ENCODE data around the gene CHRND. TPM values are rescaled to one million over a fixed set of nuclear protein-coding genes. Genes with fewer than 3 reads are reported as not detected.
"Not testable (repeated sequence)": the region's sequence is repeated elsewhere in the genome, so short reads cannot be mapped to it uniquely, and the experiment has no call there.

CHRND gene
- total RNA-seq, 4 donors from 2014 or later, result not detected

DNA sequence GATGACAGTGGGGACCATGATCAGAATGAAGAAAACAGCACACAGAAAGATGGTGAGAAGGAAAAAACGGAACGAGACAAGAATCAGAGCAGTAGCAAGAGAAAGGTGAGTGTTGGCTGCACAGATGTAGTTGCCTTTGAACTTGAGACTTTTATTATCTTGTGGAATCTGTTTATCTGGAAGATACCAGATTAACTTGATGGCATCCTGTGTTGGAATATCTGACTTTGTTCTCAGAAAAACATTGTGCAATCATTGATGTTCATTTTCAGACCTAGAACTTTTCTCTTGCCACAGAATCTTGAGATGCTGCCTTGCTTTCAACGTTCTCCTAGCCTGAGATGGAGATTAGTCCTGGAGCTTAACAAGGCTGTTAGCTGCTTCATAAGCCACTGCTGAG is 30.5 kb downstream of the CHRND start:
- Histone ChIP-seq H3K4me3 (no peak overlapping the region), H3K9me3 (no peaks in the 10 kb centered on the region), H3K36me3 (peaks cover 0 to 61% (median 0%) of the 10 kb centered on the region in 3 donors), H3K27me3 (no peaks in the 10 kb centered on the region), H3K27ac (no peak overlapping the region), H3K4me1 (peaks cover 0 to 28% (median 2%) of the 10 kb centered on the region in 4 donors)
- no peak for TF ChIP-seq POLR2A (IDR thresholded peaks at IDR 0.05)
- no peak for DNase-seq

DNA sequence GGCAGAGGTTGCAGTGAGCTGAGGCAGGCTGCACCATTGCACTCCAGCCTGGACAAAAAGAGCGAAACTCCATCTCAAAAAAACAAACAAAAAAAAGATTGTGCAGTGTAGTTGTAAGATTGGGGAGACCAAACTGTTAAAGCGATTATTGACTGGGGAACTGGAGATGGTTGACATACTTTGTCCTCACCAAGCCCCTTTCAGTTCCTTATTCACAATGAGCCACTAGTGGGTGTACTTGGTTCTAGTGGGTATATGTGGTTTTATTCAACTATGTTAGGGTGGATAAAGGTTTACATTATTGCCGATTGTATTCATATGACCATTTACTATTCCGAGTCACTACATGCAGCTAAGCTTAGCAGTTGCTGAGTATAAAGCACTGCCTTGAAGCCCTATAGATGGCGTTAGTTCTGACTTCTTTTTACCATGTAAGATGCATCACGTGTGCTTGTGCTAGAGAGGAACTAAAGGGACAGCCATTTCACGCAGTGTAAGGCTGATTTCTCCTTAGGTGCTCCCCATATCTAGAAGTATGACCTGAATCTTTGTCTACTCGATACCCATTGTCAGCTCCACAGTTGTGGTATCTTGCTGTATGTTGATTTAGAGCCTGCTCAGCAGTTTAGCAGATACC is 36.7 kb downstream of the CHRND start:
- Histone ChIP-seq H3K9me3 (no peaks in the 10 kb centered on the region), H3K27me3 (no peaks in the 10 kb centered on the region), H3K36me3 (peaks cover 0 to 92% (median 4%) of the 10 kb centered on the region in 3 donors), H3K4me3 (no peak overlapping the region), H3K27ac (no peak overlapping the region), H3K4me1 (no peaks in the 10 kb centered on the region)
- TF ChIP-seq POLR2A (IDR thresholded peaks at IDR 0.05), result no peak
- TF ChIP-seq, protein P1, sequence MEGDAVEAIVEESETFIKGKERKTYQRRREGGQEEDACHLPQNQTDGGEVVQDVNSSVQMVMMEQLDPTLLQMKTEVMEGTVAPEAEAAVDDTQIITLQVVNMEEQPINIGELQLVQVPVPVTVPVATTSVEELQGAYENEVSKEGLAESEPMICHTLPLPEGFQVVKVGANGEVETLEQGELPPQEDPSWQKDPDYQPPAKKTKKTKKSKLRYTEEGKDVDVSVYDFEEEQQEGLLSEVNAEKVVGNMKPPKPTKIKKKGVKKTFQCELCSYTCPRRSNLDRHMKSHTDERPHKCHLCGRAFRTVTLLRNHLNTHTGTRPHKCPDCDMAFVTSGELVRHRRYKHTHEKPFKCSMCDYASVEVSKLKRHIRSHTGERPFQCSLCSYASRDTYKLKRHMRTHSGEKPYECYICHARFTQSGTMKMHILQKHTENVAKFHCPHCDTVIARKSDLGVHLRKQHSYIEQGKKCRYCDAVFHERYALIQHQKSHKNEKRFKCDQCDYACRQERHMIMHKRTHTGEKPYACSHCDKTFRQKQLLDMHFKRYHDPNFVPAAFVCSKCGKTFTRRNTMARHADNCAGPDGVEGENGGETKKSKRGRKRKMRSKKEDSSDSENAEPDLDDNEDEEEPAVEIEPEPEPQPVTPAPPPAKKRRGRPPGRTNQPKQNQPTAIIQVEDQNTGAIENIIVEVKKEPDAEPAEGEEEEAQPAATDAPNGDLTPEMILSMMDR (IDR thresholded peaks at IDR 0.05), result no peak
- no peak for DNase-seq

- Histone ChIP-seq H3K4me1 (no peaks in the 10 kb centered on the region), H3K9me3 (no peaks in the 10 kb centered on the region), H3K36me3 (peaks cover 0 to 93% (median 4%) of the 10 kb centered on the region in 3 donors), H3K4me3 (no peak overlapping the region), H3K27me3 (no peaks in the 10 kb centered on the region), H3K27ac (no peak overlapping the region)
- no peak for DNase-seq
- no peak for TF ChIP-seq POLR2A (IDR thresholded peaks at IDR 0.05)
- TF ChIP-seq, protein P1 (IDR thresholded peaks at IDR 0.05), result no peak
Measured at GRCh38 chr2:232563580-232563979, 37.6 kb downstream of the CHRND start.

DNA sequence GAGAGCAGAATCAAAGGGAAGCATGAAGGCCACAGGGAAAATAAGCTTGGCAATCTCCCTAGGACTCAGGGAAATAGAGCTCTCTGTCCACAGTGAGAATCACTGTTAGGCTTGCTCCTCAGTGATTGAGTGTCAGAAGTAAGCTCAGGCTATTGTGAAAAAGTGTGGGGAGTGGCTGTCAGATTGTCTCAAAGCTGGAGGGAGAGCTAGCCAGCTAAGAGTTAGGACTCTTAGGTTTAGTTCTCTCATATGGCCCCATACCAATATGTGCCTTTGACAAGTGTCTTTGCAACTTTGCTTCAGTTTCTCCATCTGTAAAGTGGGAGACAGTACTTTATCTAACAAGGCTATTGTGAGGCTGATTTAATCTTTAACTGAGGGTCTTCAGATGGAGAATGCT is 41.8 kb downstream of the CHRND start:
- no peak for DNase-seq
- no peaks in the 10 kb centered on the region for H3K4me1 ChIP-seq
- no peaks in the 10 kb centered on the region for H3K27me3 ChIP-seq
- no peaks in the 10 kb centered on the region for H3K9me3 ChIP-seq
- H3K4me3 ChIP-seq, result no peak overlapping the region
- TF ChIP-seq, protein P1 (IDR thresholded peaks at IDR 0.05), result no peak
- no peak for TF ChIP-seq POLR2A (IDR thresholded peaks at IDR 0.05)
- H3K36me3 ChIP-seq, result peaks cover 0 to 88% (median 4%) of the 10 kb centered on the region in 3 donors
- H3K27ac ChIP-seq, result no peak overlapping the region

GRCh38 chr2:232568161-232568560 is 42.2 kb downstream of the CHRND start:
- Histone ChIP-seq H3K9me3 (no peaks in the 10 kb centered on the region), H3K36me3 (peaks cover 0 to 84% (median 4%) of the 10 kb centered on the region in 3 donors), H3K4me1 (no peaks in the 10 kb centered on the region), H3K27me3 (no peaks in the 10 kb centered on the region), H3K27ac (no peak overlapping the region), H3K4me3 (no peak overlapping the region)
- no peak for DNase-seq
- TF ChIP-seq POLR2A (IDR thresholded peaks at IDR 0.05), result no peak
- TF ChIP-seq, protein P1 (IDR thresholded peaks at IDR 0.05), result no peak

GRCh38 chr2:232569541-232569940 is 43.6 kb downstream of the CHRND start:
- no peaks in the 10 kb centered on the region for H3K27me3 ChIP-seq
- TF ChIP-seq, protein P1 (IDR thresholded peaks at IDR 0.05), result no peak
- TF ChIP-seq POLR2A (IDR thresholded peaks at IDR 0.05), result no peak
- DNase-seq, result no peak
- peaks cover 0 to 76% (median 2%) of the 10 kb centered on the region in 3 donors for H3K36me3 ChIP-seq
- no peaks in the 10 kb centered on the region for H3K9me3 ChIP-seq
- no peak overlapping the region for H3K27ac ChIP-seq
- H3K4me3 ChIP-seq, result no peak overlapping the region
- no peaks in the 10 kb centered on the region for H3K4me1 ChIP-seq

GRCh38 chr2:232570481-232570880 is 44.5 kb downstream of the CHRND start:
- not testable (repeated sequence) for H3K27ac ChIP-seq, H3K4me3 ChIP-seq, H3K9me3 ChIP-seq, H3K27me3 ChIP-seq, H3K4me1 ChIP-seq, DNase-seq
- H3K36me3 ChIP-seq, result peaks cover 0 to 73% (median 0%) of the 10 kb centered on the region in 3 donors
